GM21360 (cell line): ENCODE measurements around the gene DDX41.

Source experiments
- ATAC-seq: cut with Tn5 transposase; IDR thresholded peaks from one replicate; pipeline ENCODE4 v1.9.1; 2021; ENCODE audit warnings: mild to moderate bottlenecking, moderate library complexity; ENCODE audit not compliant: unreplicated experiment

DDX41 gene

DNA sequence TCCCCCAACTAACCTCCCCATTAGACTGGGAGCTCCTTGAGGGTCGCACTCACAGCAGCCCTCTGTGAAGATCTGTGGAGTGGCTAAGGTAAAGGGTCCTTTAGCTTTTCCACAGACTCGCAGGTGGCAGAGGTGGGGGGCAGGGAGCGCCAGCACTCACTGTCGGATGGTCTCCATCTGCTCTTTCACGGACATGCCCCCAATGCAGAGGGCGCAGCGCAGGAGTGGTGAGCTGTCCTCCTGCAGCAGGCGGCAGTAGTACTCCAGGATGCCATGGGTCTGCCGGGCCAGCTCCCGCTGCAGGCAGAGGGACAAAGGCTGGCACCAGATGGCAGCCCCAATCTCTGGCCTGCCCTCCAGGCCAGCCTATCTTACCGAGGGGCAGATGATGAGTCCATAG is 2.2 kb downstream of the DDX41 start:
- no peak for ATAC-seq

DNA sequence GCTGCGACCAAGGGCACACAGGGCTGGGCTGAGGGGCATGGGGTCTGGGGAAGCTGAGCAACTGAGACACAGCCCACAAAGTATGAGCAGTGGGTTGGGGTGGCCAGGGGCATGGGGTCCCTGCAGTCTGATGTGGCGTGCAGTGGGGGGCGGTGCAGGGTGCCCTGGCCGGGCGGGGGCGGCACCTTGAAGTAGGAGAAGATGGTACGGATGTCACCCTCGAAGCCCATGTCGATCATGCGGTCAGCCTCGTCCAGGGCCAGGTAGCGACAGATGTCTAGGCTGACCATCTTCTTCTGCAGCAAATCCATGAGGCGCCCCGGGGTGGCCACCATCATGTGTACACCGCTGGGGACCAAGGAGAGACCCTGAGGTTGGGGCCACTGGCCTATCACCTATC is 3.3 kb downstream of the DDX41 start:
- no peak for ATAC-seq

DNA sequence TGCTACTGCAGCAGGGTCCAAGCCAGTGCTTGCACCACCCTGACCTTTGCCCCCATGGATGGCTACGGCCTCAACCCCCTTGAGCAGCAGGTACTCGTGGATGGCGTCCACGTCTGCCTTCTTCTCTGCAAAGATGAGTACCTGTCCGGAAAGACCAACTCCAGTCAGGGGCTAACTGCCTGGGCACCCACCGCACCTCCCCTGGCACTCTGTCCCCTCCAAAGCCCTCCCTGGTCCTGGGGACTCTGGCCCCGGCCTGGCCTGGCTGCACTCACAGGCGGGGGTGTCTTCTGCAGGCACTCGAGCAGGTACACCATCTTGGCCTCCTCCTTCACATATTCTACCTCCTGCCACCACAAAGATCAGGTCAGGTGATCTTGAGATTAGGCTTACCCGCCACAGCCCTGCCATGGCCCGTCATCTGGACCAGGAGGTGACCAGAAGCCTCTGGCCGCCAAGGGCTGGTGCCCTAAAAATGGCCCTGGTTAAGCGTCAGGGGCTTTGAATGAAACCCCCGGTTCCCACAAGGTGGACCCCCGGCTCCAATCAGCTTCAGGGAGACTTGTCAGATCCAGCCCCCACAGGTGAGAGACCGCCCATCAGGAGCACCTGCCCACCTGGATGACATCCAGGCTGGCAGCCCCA is 3.9 kb downstream of the DDX41 start:
- ATAC-seq = no peak

DNA sequence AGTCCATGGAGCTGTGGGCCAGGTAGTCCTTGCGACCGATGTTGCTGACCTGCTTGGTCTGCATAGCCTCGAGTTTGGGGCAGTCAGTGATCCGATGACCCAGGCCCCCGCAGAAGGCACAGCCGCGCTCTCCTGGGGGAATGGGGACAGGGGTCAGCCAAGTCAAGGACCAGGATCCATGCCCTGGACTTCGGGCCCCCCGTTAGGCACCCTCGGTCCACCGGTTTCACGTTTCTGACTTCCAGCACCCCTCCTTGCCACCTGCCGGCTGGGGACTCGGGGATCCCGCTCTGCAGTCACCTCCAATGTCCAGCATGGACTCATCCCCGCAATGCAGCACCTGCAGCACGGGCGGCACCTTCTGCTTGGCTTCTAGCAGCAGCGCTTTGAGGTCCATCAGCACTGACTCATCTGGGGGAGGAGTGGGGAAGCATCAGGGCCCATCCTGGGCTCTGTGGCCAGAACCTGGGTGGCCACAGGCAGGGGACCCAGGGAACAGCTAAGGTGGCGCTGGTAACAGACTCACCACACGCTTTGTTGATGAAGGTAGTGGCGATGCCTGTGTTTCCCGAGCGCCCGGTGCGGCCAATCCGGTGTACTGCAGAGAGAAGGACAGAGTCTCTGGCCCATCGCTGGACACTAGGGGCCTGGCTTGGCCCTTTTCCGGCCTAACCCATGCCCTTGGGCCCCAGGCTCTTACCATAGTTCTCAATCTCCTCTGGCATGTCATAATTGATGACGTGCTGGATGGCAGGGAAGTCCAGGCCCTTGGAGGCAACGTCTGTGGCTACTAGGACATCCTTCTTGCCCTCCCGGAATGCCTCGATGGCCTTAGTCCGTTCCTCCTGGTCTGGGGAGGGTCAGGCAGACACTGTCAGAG is 4.7 kb downstream of the DDX41 start:
- no peak for ATAC-seq

GRCh38 chr5:177511181-177511580 is 5.6 kb downstream of the DDX41 start:
- no peak for ATAC-seq

DNA sequence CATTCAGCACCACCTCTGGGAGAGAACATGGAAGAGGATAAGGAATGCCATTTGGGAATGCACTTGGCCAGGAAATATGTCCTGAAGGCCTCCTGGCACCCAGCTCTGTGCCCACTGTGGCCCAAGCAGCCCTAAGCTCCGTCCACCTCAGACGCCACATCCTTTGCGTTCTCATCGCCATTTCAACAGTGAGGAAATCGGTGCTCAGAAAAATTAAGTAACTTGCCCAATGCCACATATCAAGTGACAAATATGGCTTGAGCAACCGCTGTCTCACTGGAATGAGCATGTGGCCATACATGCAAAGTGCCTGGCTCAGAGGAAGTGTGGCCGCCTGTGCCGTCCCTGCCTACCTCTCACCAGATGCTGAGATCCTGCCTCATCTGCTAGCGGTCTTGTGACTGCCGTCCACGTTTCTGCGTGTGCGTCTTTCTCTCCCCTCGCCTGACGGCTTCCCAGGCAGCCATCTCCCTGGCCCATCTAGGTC is 6.2 kb downstream of the DDX41 start:
- no peak for ATAC-seq

GRCh38 chr5:177509991-177510566 is 6.7 kb downstream of the DDX41 start:
- ATAC-seq = no peak

GRCh38 chr5:177509381-177509951 is 7.3 kb downstream of the DDX41 start, which contains the start of gene DOK3:
Gene DOK3 (minus strand): TSS chr5:177509826. CDS start chr5:177509540, 286 bp downstream.
- ATAC-seq = no peak

GRCh38 chr5:177508837-177509236 is 7.9 kb downstream of the DDX41 start:
- ATAC-seq = no peak

- no peak for ATAC-seq
These were observed 8.5 kb downstream of the DDX41 start for GRCh38 chr5:177508221-177508611.

GRCh38 chr5:177507596-177508220 is 9.1 kb downstream of the DDX41 start:
- no peak for ATAC-seq

DNA sequence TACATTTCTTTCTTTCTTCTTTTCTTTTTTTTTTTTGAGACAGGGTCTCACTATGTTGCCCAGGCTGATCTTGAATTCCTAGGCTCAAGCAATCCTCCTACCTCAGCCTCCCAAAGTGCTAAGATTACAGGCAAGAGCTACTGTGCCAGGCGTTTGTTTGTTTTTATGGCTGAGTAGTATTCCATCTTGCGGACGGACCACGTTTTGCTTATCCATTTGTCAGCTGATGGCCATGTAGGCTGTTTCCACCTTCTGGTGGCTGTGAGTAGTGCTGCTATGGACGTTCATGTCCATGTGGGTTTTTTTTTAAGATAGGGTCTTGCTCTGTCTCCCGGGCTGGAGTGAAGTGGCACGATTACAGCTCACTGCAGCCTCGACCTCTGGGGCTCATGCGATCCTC is 9.6 kb downstream of the DDX41 start:
- ATAC-seq = no peak

GRCh38 chr5:177505075-177505474 is 11.7 kb downstream of the DDX41 start:
- ATAC-seq = no peak

GRCh38 chr5:177504086-177505056 is 12.4 kb downstream of the DDX41 start:
- no peak for ATAC-seq

DNA sequence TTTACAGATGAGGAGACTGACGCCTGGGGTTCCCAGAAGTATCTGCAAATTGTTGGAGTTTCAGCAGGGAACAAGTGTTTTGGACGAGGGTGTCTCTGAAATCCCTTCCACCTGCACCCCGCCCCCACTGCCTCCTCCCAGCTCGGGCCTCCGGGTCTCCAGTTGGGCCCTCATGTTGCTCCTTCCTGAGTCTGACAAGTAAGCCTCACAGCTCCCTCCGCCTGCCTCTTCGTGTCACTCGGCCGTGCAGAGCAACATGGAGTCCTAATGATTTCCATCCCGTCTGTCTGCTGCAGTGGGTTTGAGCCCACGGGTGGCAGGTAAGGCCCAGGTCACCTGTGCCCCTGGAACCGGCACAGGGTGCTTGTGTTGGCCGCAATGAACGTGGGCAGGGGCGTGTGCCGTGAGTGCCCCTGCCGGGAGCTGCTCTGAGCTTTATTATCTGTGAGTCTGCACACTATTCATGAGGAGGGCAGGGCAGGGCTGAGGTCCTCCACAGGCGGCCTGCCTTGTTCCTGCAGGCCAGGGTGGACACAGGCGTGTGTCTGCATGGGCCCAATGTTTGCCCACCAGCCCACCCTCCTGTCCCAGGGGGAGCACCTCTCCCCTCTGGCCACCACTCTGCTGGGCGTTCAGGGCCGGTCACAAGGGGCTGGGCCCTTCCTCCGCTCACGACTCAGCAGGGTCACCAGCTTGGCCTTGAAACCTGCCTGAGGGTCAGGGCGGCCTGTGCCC is 13.2 kb downstream of the DDX41 start:
- ATAC-seq = no peak

DNA sequence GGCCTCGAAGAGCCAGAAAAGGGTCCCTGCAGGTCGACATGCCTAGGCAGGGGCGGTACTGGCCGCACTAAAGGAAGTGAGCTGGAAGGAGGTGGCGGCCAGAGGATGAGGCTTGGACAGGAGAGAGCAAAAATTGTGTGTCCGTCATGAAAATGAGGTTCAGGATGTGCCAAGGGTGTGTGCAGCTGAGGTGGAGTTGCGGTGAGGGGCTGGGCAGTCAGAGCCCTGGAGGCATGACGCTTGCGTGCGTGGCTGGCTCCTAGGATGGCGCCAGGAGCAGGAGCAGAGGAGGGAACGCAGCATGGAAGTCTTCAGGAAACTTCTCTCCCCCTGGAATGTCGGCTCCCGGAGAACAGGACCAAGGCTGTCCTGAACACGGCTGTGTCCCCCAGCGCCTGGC is 13.9 kb downstream of the DDX41 start:
- no peak for ATAC-seq

DNA sequence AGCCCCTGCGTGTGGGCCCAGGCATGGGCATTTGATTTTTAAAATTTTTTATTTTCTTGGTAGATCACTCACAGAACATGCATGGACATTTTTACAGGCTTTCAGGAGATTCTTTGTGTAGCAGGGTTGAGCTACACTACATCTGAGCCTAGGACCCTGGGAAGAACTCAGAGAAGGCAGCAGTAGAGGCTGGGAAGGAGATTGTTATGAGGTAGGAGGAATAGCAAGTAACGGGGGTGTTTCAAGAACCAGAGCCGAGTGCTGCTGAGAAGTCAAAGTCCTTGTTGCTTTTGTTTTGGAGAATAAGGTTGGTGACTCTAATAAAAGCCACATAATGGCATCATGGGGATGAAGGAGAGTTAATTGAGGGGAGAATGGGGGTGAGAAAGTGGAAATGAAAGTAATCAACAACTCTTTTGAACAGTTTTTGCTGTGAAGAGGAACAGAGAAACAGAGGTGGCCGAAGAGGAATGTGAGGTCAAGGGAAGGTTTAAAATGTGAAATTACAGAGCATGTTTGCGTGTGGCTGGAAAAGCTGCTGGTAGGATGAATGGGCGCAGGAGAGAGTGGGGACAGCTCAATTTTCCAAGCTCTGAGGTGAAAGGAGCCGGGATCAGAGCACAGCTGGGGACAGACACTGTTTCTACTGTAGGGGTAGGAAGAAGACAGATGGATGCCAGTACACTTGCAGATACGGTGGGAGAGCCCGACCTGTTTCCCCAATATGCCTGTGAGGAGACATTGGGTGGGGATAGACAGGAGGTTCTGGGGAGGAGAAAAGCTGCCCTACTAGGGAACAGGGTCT is 14.7 kb downstream of the DDX41 start:
- ATAC-seq = no peak
